ENCODE measurements around the gene FLII. TPM values are rescaled to one million over a fixed set of nuclear protein-coding genes. Genes with fewer than 3 reads are reported as not detected.

FLII gene
- total RNA-seq, 1 experiment from 2014 or later: 169 TPM

DNA sequence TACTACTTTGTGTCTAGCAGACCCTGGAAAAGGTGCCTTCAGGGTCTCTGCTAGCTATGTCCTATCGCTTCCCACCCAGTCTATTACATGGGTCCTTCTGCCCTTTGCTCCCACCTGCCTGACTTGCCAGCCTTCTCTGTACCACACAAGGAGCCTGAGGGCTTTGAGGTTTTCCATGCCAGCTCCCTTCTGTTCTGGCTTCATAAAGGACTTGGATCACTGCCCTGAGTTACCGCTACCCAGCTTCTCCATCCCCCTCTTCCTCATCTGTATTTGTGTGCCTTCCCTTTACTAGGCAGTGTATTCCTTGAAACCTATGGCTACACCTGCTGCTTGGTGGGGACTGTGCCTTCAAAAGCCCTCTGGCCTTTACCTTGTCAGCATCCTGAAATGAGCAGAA, 52.7 kb downstream of the FLII start:
- H3K4me3 ChIP-seq (ENCODE audit: low read depth, low read length, poor library complexity, severe bottlenecking): no peak overlapping the region
- H3K36me3 ChIP-seq (ENCODE audit: insufficient read depth, low read length, poor library complexity, severe bottlenecking): peaks cover 50% of the 10 kb centered on the region
- DNase-seq (ENCODE audit: low spot score): no peak
- CTCF ChIA-PET: no interaction called here
- intact Hi-C loops (cut with micrococcal nuclease; ENCODE audit: unreplicated experiment): no loop called here
- no peaks in the 10 kb centered on the region for H3K4me1 ChIP-seq (ENCODE audit: insufficient read depth, low read length, poor library complexity, severe bottlenecking)
- H3K27me3 ChIP-seq (replicated peaks; ENCODE audit: insufficient read depth, low read depth, low read length, poor library complexity): no peaks in the 10 kb centered on the region
- no peak overlapping the region for H3K27ac ChIP-seq (ENCODE audit: low read depth, low read length, poor library complexity, severe bottlenecking)
- BruUV-seq (replicated peaks): no TSS peak
- no peaks in the 10 kb centered on the region for H3K9me3 ChIP-seq (ENCODE audit: low read depth, low read length, poor library complexity, severe bottlenecking)
- POLR2A ChIA-PET (ENCODE audit: low non-redundant PET): no interaction called here
- TF ChIP-seq, protein P1, sequence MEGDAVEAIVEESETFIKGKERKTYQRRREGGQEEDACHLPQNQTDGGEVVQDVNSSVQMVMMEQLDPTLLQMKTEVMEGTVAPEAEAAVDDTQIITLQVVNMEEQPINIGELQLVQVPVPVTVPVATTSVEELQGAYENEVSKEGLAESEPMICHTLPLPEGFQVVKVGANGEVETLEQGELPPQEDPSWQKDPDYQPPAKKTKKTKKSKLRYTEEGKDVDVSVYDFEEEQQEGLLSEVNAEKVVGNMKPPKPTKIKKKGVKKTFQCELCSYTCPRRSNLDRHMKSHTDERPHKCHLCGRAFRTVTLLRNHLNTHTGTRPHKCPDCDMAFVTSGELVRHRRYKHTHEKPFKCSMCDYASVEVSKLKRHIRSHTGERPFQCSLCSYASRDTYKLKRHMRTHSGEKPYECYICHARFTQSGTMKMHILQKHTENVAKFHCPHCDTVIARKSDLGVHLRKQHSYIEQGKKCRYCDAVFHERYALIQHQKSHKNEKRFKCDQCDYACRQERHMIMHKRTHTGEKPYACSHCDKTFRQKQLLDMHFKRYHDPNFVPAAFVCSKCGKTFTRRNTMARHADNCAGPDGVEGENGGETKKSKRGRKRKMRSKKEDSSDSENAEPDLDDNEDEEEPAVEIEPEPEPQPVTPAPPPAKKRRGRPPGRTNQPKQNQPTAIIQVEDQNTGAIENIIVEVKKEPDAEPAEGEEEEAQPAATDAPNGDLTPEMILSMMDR (conservative IDR thresholded peaks at IDR 0.05; ENCODE audit: low read depth, low read length): no peak
- TF ChIP-seq EZH2 (IDR thresholded peaks at IDR 0.05; ENCODE audit: borderline replicate concordance, low read depth, low read length, poor library complexity, severe bottlenecking): no peak

DNA sequence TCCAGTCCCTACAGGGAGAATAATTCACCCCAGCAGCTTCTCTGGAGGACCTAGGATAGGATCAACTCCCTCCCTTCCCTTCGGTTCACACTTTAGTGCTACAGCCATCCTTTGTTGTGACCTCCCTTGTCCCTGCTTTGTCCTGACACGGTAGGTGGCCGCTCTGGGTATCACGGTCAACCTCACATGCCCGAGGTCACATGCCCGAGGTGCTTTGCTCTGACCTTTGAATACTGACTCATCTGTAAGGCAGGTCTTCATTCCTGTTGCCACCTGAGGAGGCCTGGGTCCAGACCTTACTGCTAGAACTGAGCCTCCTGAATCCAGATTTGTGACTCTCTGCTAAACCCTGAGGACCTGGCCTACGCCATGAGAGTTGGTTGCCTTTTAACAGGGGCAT, 55.2 kb downstream of the FLII start:
- intact Hi-C loops (cut with micrococcal nuclease; ENCODE audit: unreplicated experiment): no loop called here
- no peaks in the 10 kb centered on the region for H3K27me3 ChIP-seq (replicated peaks; ENCODE audit: insufficient read depth, low read depth, low read length, poor library complexity)
- ChIA-PET POLR2A (ENCODE audit: low non-redundant PET) (no interaction called here), CTCF (interaction anchor here (0.7 kb wide), 1 partner anchor 36 kb away, joined by 10 read pairs; no protein-coding TSS in a partner anchor)
- DNase-seq (ENCODE audit: low spot score): no peak
- H3K36me3 ChIP-seq (ENCODE audit: insufficient read depth, low read length, poor library complexity, severe bottlenecking): peaks cover 43% of the 10 kb centered on the region
- H3K4me1 ChIP-seq (ENCODE audit: insufficient read depth, low read length, poor library complexity, severe bottlenecking): no peaks in the 10 kb centered on the region
- no peaks in the 10 kb centered on the region for H3K9me3 ChIP-seq (ENCODE audit: low read depth, low read length, poor library complexity, severe bottlenecking)
- no peak overlapping the region for H3K4me3 ChIP-seq (ENCODE audit: low read depth, low read length, poor library complexity, severe bottlenecking)
- H3K27ac ChIP-seq (ENCODE audit: low read depth, low read length, poor library complexity, severe bottlenecking): no peak overlapping the region
- TF ChIP-seq, protein P1 (conservative IDR thresholded peaks at IDR 0.05; ENCODE audit: low read depth, low read length): no peak
- TF ChIP-seq EZH2 (IDR thresholded peaks at IDR 0.05; ENCODE audit: borderline replicate concordance, low read depth, low read length, poor library complexity, severe bottlenecking): no peak
- no TSS peak for BruUV-seq (replicated peaks)

- POLR2A ChIA-PET (ENCODE audit: low non-redundant PET): no interaction called here
- no TSS peak for BruUV-seq (replicated peaks)
- Histone ChIP-seq H3K9me3 (ENCODE audit: low read depth, low read length, poor library complexity, severe bottlenecking) (no peaks in the 10 kb centered on the region), H3K4me3 (ENCODE audit: low read depth, low read length, poor library complexity, severe bottlenecking) (no peak overlapping the region), H3K36me3 (ENCODE audit: insufficient read depth, low read length, poor library complexity, severe bottlenecking) (peaks cover 44% of the 10 kb centered on the region), H3K27ac (ENCODE audit: low read depth, low read length, poor library complexity, severe bottlenecking) (no peak overlapping the region), H3K4me1 (ENCODE audit: insufficient read depth, low read length, poor library complexity, severe bottlenecking) (no peaks in the 10 kb centered on the region), H3K27me3 (replicated peaks; ENCODE audit: insufficient read depth, low read depth, low read length, poor library complexity) (no peaks in the 10 kb centered on the region)
- no peak for TF ChIP-seq EZH2 (IDR thresholded peaks at IDR 0.05; ENCODE audit: borderline replicate concordance, low read depth, low read length, poor library complexity, severe bottlenecking)
- TF ChIP-seq, protein P1 (conservative IDR thresholded peaks at IDR 0.05; ENCODE audit: low read depth, low read length): no peak
- no peak for DNase-seq (ENCODE audit: low spot score)
- intact Hi-C loops (cut with micrococcal nuclease; ENCODE audit: unreplicated experiment): no loop called here
- CTCF ChIA-PET: no interaction called here
Observed at GRCh38 chr17:18201108-18201507, 57.4 kb downstream of the FLII start.

Data from A673 (cell line).